Left ventricle myocardium superior (tissue), 1 donor: ENCODE results near the gene AP5B1. TPM values are rescaled to one million over a fixed set of nuclear protein-coding genes. Genes with fewer than 3 reads are reported as not detected.

Source experiments
- ATAC-seq: fragments of 200-7000 bp; cut with Tn5 transposase; one replicate; pipeline ENCODE4 v1.9.1; 2020; ENCODE audit warnings: mild to moderate bottlenecking, moderate library complexity
- DNase-seq: peaks from one replicate; pipeline ENCODE4 v3.0.0-alpha.2; 2020
- intact Hi-C: fragments of 100-400 bp; cut with micrococcal nuclease; formaldehyde crosslinking; loops from one replicate; pipeline ENCODE4 v1.11.0; 2022
- total RNA-seq: library from RNA; stranded (reverse); fragmentation: NEBNext Ultra II Directional; extraction: Animal tissue kit (Norgen Biotek cat#: 25700); gene quantifications from one replicate; pipeline ENCODE4 v1.2.1, GENCODE V29; 2021
- donor health status: DM: no; HTN: yes; CAD: no; lungs with severe emphysema.

Gene AP5B1
- total RNA-seq, 1 donor from 2014 or later = 6.7 TPM

DNA sequence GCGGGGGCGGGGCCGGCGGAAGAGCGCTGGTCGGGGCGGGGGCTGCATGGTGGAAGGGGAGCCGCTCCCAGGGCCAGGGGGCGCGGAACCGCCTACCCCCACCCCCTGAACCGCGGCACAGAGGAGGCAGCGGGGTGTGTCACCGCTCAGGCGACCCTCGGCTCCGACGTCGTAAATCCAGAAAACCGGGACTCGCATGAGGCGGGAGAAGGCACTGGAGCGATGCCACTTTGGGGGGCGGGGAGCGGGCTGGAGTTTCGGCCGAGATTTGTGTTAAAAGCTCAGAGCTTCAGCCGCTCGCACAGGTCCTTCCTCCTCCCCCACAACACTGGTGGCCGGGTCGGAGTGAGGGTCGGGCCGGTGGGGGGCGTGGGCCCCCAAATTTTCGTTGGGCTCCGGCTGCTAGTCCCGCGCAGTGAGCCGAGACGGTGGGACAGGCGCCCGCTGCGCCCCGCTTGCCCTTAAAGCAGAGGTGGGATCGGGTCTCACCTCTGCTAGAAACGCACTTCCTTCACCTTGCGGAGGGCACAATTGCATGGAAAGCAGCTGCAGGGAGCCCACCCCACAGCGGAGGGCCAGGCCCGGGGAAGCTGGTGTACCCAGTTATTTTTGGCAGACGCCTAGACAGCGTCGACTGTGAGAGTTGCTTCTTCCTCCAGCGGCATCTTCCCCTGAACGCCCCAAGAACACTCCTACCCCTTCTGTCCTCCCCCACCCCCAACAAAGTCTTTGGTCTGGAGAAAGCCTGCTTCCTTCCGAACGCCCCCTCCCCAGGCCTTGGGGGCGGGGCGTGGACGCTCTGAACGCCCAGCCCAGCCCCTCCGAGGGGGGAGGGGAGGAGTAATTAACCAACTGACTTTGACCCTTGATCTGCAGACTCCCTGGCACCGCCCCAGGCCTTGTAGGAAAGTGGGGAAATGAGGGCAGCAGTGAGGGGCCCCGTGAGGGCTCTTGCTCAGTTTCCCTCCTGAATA is 7.2 kb upstream of the AP5B1 start:
- ATAC-seq = no peak
- intact Hi-C loops = no loop called here
- DNase-seq = no peak

DNA sequence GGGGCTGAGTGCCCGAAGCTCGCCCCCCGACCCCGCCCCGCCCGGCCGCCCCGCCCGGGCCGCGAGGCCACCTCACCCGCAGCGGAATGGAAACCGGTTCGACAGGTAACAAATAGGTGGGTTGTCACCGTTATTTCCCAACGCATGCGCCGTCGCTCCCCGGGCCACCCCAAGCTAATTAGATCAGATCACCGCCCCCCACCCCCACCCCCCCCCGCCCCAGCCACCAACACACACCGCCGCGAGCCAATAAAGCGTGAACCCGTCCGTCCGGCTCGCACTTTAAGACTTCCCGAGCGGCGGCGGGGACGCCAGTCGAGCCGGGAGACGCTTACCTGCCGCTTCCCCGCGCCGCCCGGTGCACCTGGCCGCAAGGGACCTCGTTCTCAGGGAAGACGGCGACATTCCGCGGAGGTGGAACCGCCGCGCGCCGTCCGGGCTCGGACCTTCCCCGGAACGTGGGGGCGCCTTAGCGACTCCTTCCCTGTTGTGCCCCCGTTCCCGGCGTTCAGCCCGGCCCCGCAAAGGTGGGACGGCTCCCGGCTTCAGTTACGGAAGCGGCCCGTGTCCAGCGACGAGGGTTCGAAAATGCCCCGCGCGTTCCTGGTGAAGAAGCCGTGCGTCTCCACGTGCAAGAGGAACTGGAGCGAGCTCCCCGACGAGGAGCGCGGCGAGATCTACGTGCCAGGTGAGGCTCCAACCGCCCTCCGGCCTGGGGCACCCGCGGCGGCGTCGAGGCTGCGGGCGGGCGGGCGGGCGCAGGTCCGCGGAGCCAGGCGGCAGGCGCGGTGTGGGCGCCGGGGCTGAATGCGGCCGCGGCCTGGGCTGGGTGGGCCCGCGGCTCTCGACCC is 6.2 kb upstream of the AP5B1 start, which contains the start of gene OVOL1:
Gene OVOL1 (plus strand): TSS at position 278 of the 851 bp plus-strand sequence. CDS start 311 bp downstream, at position 589.
- DNase-seq = no peak
- intact Hi-C loops = no loop called here
- ATAC-seq = no peak

DNA sequence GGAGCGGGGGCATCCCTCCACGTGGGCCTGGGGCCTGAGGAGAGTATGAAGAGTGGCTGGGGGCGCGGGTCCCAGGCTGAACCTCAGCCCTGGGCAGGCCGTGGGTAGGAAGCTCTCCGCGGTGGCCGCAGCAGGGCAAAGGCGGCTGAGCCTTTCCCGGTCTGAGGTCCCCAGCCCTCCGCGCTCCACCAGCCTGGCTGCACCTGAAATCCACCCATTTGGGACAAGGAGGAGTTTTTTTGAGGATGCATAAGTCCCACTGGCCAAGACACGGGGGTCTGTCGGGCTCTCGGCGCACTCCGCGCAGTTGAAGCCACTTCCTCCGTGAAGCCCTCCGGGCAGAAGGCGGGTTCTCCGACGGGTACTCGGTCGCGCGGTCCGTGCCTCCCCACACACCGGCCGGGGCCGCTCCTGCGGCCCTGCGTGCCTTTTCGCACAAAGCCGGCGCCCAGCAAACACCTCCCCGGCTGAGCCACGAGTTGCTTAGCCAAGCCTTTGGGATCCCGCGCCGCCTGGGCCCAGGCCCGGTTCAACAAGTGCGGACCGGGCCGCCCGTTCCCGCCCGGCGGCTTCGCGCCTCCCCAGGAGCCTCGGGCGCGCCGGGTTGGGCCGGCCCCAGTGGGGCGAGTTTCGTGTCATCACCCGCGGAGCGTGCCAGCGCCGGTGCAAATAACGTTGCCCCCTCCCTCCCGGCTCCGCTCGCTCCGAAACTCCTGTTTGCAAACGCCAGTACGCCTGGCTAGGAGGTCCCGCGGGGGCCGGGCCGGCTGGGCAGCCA is 5.4 kb upstream of the AP5B1 start:
- ATAC-seq (no peak), DNase-seq (no peak)
- intact Hi-C loops = no loop called here

DNA sequence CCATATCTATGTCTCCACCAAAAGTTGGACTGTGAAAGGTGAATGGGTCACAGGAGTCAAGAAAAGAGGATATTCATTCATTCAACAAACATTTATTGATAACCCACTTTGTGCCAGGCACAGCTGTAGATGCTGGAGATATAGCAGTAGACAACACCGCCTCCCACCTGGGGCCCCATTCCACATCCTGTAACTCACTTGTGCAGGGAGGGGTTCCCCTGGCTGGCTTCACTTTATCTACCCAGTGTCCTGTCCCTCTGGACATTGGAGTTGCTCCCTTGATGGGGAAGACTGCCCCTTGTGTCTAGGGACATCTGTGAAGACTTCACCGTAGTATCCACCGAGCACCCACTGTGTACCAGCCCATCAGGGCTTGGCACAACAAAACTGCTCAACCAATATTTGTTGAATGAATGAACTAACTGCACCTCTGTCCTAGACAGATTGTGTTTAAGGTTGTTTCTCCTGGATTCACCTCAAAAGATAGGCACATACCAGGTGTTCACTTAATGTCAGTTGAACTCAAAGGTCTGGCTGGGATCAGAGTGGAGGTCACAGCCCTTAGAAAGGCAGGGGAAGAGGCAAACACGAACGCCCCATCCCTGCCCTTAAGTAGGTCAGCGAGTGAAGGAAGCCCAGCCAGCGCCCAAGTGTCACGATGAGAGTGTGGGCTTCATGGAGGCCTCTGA is 4.7 kb upstream of the AP5B1 start:
- ATAC-seq = no peak
- no peak for DNase-seq
- intact Hi-C loops = no loop called here

DNA sequence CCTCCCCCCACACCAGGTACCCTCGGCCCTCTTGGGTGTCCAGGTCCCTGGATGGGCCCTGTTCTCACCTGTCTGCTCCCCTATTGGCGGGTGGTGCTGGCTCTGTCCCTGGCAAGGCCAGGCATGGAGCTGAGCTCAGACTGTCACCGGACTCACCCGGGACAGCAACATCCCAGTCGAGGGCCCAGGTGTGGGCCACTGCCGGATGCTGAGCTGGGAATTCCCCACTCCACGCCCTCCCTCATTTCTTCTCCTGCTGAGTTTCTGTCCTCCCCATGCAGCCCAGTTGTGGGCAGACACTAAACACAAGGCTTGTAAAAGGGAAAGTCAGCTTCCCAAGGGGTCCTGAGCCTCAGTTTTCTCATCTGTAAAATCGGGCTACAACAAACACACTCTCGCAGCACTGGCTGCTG is 2.0 kb upstream of the AP5B1 start:
- no peak for DNase-seq
- no peak for ATAC-seq
- intact Hi-C loops = no loop called here

DNA sequence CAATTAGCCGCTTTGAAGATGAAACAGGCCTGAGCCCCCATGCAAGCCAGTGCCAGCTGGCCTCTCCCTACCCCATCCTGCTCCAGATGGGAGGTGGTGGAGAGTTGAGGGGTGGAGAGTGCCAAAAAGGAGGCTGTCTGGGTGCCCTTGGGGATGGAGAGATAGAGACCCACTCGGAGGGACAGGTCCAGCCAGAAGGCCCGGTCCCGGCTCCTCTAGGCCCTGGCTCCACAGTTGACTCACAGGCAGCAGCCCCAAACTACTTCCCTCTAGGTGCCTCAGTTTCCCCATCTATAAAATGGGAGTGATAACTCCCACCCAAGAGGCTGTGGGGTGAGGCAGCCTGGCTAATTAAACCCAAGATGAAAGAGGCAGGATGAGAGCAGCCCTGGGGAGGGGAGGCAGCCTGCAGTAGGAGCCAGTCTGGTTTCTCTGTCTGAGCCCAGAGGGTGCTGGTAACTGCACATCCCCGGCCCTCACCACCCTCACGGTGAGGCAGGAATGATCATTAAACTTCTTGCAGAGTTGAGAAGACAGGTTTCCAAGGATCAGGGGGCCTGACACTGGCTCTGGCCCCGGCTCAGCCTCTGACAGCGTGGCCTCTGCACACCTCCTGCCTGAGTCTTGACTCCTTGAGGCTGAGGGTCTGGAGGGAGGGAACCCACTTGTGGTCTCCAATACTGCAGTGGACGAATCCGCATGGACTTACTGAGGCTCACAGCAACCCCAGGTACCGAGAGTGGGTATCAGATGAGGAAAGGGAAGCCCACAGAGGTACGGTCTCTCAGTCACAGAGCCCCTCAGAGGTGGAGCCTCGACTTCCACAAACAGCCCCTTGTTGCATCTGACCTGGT is 1.4 kb upstream of the AP5B1 start:
- DNase-seq (no peak), ATAC-seq (no peak)
- intact Hi-C loops = no loop called here

DNA sequence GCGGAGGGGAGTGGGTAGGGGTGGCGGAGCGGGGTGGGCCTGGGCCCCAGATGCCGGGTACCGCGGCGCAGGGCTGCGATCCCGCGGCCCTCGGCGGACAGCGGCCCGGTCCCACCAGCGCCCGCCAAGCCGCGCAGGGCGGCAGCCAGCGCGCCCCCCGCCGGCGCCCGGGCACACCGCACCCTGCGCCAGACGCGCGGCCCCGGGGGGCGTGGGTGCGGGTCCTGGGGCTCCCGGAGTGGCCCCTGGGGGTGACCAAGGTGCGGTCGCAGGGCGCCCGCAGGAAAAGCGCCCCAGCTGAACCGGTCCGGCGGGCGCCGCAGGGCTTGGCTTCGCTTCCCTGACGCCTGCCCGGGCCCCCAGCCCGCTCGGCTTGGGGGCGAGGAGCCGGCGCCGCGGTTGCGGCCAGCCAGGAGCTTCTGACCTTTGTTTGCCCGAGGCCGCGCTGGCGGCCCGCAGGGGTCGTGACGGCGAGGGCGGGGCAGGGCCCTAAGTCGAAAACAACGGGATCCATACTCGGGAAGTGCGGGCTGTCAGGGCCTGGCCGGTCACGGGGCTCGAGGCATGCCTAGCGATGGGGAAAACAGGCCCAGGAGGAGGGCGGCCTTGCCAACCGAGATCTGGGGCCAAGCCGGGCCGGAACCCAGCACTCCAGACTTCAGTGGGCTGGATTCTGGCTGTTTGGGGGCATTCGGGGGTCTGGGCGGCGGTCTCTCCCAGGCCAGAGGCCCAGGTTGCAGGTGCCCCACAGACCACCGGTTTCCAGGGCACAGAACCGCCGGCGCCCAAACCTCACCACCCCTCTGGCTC is 581 bp upstream of the AP5B1 start:
- intact Hi-C loops = no loop called here
- DNase-seq (peak; percentile 57), ATAC-seq (peak; percentile 39)

DNA sequence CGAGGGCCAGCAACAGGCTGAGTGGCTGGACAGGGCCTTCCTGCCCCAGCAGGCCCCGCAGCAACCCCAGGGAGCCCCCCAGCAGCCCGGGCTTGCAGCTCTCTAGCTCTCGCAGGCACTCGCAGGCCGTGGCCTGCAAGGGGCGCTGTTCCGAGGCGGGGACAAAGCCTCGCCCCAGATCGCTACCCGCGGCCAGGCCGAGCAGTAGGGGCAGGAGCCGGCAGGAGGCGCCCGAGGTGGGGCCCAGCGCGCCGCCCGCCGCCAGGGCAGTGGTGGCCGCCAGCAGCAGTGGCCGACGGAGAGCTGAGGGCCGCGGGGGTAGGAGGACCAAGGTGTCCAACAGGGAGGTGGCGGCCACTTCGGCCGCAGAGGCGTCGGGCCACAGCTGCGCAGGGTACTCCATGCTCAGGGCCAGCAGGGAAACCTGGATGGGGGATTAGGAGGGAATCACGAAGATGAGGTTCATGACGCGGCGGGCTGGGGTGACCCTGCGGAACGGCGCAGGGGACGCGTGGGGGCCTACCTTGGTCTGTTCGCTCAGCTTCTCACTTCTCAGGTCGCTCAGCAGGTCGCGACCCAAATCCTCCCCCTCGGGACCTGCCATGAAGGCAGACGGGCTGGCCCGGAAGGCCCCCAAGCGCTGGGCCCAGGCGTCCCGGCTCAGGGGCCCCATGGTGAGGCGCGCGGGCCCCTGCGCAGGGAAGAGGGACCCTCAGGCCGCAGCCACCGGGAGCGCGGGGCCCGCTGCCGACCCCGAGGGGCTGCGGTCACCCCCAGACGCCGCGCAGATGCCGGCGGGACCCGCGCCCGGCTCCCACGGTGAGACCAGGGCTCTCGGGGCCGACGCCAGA is 632 bp downstream of the AP5B1 start:
- DNase-seq (peak; percentile 90), ATAC-seq (peak; percentile 90)
- intact Hi-C loops = no loop called here

DNA sequence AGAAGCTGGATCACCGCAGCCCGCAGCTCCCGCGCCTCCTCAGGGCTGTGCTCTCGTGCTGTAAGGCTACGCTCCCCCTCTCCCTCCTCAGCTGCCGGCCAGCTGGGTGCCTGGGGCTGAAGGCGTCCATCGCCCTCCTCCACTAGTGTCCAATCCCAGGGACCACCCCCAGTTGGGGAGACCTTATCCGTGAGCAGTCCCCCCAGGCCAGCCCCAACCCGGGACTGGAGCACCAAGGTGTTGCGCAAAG is 1.2 kb downstream of the AP5B1 start:
- DNase-seq = no peak
- intact Hi-C loops = no loop called here
- ATAC-seq = no peak

DNA sequence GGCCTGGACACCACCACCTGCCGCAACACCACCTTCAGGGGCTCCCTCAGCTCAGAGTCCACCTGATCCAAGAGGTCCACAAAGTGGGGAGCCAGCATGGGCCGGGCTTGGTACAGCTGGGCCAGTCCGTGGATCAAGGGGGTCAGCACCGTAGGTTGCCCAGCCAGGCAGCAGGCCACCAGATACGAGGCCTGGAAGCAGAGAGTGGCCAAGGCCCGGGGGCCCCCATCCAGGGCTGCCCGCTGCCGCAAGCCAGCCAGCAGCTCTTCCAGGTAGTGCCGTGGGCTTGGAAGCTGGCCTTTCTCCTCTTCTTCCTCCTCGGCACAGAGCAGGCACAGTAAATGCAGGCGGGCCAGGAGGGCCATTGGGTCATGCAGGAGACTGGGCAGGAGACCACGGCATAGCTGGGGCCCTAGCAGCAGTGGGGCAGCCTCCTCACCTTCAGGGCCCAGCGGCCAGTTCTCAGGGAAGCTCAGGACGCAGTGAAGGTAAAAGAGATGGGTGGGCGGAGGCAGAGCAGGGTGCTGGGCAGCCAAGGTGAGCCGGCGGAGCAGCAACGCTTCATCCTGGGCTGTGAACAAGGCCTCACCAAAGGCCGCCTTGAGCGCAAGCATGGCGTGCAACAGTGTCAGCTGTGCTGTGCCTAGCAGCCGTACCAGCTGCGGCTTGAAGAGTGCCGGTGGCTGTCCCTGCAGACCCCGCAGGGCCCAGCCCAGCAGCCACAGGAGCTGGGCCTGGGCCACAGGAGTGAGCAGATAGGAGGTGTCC is 1.7 kb downstream of the AP5B1 start:
- ATAC-seq (no peak), DNase-seq (no peak)
- intact Hi-C loops = no loop called here

DNA sequence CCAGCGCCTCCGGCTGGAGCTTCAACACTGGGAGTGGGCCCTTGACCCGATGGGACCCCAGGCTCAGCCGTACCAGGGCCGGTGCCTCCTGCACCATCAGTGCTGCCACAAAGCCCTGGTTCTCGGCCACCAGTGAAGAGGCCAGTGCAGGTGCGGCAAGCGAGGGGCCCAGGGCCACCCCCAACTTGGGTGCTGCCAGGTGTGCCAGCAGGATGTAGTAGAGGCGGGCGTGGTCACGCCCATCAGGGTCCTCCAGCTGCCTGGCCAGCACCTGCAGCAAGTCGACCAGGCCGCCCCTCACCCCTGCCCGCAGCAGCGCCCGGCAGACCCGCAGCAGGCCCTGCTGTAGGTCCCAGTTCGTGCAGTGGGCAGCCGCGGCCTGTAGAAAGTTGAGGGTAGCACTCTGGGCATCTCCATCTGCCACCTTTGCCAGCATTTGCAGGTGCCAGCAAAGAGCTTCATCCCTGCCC is 2.3 kb downstream of the AP5B1 start:
- DNase-seq = no peak
- intact Hi-C loops = no loop called here
- ATAC-seq = no peak

DNA sequence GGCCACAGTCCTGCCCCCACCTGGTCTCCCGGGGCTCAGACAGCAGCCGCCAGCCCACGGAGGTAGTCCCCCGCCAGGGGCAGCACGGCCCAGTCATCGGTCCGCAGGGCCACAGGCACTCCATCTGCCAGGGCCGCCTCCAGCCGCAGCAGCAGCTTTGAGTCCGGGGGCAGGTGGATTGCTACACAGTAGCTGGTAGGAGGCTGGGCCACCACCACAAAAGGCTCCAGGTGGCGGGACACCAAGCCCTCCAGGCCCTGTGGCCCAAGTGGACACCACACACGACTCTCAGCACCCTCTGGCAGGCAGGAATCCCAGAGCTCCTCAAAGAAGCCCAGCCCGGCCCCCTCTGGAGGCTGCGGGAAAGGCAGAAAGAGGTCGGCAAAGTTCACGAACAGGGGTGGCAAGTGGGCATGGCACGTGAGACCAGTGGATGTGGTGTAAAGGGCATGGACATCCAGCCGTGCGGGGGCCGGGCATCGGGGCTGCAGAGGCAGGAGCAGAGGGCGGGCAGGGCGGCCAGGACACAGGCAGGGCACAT is 2.9 kb downstream of the AP5B1 start:
- ATAC-seq (no peak), DNase-seq (no peak)
- intact Hi-C loops = no loop called here

DNA sequence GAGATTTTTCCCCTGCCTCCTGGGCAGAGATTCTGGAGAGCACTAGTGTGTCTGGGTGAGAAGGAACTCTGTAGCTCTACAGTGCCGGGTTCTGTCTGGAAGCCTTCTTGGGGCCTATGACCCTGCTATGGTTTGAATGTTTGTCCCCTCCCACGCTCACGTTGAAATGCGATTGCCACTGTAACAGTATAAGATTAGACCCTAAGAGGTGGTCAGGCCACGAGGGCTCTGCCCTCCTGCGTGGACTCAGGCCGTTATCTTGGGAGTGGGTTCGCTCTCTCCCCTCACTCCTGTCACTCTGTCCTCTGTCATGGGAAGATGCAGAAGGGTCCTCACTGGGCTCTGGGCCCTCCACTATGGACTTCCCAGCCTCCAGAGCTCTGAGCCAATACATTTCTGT is 3.5 kb downstream of the AP5B1 start:
- DNase-seq (no peak), ATAC-seq (no peak)
- intact Hi-C loops = no loop called here

DNA sequence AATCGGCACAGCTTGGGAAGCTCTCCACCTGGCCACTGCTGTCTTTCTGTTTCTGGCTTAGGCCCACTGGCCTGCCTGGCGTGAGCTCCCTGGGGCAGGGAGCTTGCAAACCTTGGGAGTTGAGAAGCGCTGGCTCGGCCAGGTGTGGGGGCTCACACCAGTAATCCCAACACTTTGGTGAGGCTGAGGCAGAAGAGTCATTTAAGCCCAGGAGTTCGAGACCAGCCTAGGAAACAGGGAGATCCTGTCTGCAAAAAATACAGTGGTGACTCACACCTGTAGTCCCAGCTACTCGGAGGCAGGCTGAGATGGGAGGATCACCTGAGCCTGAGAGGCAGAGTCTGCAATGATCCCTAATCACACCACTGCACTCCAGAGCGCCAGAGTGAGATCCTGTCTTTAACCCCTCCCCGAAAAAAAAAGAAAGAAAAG is 4.0 kb downstream of the AP5B1 start:
- intact Hi-C loops = no loop called here

DNA sequence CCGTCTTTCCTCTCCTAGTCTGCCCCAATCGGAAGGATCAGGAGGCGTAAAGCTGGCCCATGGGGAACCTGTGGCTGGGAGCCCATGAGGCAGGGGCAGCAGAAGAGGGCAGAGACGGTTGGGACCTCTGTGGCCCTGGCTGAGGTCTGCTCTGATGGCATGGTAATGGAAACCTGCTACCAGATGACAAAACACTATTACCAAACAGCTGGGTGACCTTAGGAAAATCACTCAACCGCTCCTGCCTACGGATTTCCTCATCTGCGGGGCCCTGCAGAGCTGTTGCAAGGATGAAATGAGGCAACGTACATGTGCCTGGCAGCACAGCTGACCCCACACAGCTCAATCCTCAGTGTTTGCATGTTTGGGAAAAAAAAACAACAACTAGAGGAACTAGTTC is 4.6 kb downstream of the AP5B1 start:
- intact Hi-C loops = no loop called here
- ATAC-seq = no peak
- no peak for DNase-seq

More for the DNA sequence above, 4.0 kb downstream of the AP5B1 start:
- DNase-seq (no peak), ATAC-seq (no peak)
